ENCODE data around the gene NCMAP. TPM values are rescaled to one million over a fixed set of nuclear protein-coding genes. Genes with fewer than 3 reads are reported as not detected.

Gene NCMAP
- total RNA-seq, 1 donor from 2014 or later: not detected

- no peak overlapping the region for H3K27ac Mint-ChIP-seq
- no peaks in the 10 kb centered on the region for H3K36me3 Mint-ChIP-seq (ENCODE audit: low read depth)
- H3K9me3 Mint-ChIP-seq: no peaks in the 10 kb centered on the region
- intact Hi-C loops (cut with micrococcal nuclease): no loop called here
- DNase-seq (ENCODE audit: low spot score): no peak
- no peak overlapping the region for H3K4me3 Mint-ChIP-seq (ENCODE audit: low read depth)
- H3K4me1 Mint-ChIP-seq (ENCODE audit: low read depth): peaks cover 3% of the 10 kb centered on the region
- peaks cover 16% of the 10 kb centered on the region for H3K27me3 Mint-ChIP-seq (ENCODE audit: low read depth)
Measured at GRCh38 chr1:24564695-24565094, 8.8 kb downstream of the NCMAP start.

GRCh38 chr1:24566236-24566867, 10.5 kb downstream of the NCMAP start:
- H3K27me3 Mint-ChIP-seq (ENCODE audit: low read depth): peaks cover 16% of the 10 kb centered on the region
- intact Hi-C loops (cut with micrococcal nuclease): no loop called here
- no peak overlapping the region for H3K4me3 Mint-ChIP-seq (ENCODE audit: low read depth)
- no peaks in the 10 kb centered on the region for H3K36me3 Mint-ChIP-seq (ENCODE audit: low read depth)
- peaks cover 3% of the 10 kb centered on the region for H3K4me1 Mint-ChIP-seq (ENCODE audit: low read depth)
- H3K9me3 Mint-ChIP-seq: no peaks in the 10 kb centered on the region
- H3K27ac Mint-ChIP-seq: no peak overlapping the region
- no peak for DNase-seq (ENCODE audit: low spot score)

GRCh38 chr1:24567792-24568388, 12.0 kb downstream of the NCMAP start:
- no peak for DNase-seq (ENCODE audit: low spot score)
- Mint-ChIP-seq H3K27ac (no peak overlapping the region), H3K27me3 (ENCODE audit: low read depth) (peaks cover 8% of the 10 kb centered on the region), H3K4me1 (ENCODE audit: low read depth) (peaks cover 3% of the 10 kb centered on the region), H3K36me3 (ENCODE audit: low read depth) (no peaks in the 10 kb centered on the region), H3K9me3 (no peaks in the 10 kb centered on the region), H3K4me3 (ENCODE audit: low read depth) (no peak overlapping the region)
- intact Hi-C loops (cut with micrococcal nuclease): no loop called here

GRCh38 chr1:24568475-24568874, 12.6 kb downstream of the NCMAP start:
- H3K9me3 Mint-ChIP-seq: no peaks in the 10 kb centered on the region
- peaks cover 3% of the 10 kb centered on the region for H3K4me1 Mint-ChIP-seq (ENCODE audit: low read depth)
- H3K27me3 Mint-ChIP-seq (ENCODE audit: low read depth): peaks cover 8% of the 10 kb centered on the region
- H3K4me3 Mint-ChIP-seq (ENCODE audit: low read depth): no peak overlapping the region
- no peaks in the 10 kb centered on the region for H3K36me3 Mint-ChIP-seq (ENCODE audit: low read depth)
- DNase-seq (ENCODE audit: low spot score): no peak
- no peak overlapping the region for H3K27ac Mint-ChIP-seq
- intact Hi-C loops (cut with micrococcal nuclease): no loop called here

GRCh38 chr1:24570265-24571125, 14.6 kb downstream of the NCMAP start:
- Mint-ChIP-seq H3K36me3 (ENCODE audit: low read depth) (no peaks in the 10 kb centered on the region), H3K4me1 (ENCODE audit: low read depth) (peaks cover 3% of the 10 kb centered on the region), H3K4me3 (ENCODE audit: low read depth) (no peak overlapping the region), H3K9me3 (no peaks in the 10 kb centered on the region), H3K27me3 (ENCODE audit: low read depth) (peaks cover 2% of the 10 kb centered on the region), H3K27ac (no peak overlapping the region)
- intact Hi-C loops (cut with micrococcal nuclease): no loop called here
- DNase-seq (ENCODE audit: low spot score): no peak

- Mint-ChIP-seq H3K9me3 (no peaks in the 10 kb centered on the region), H3K36me3 (ENCODE audit: low read depth) (no peaks in the 10 kb centered on the region), H3K4me3 (ENCODE audit: low read depth) (no peak overlapping the region), H3K27me3 (ENCODE audit: low read depth) (no peaks in the 10 kb centered on the region), H3K4me1 (ENCODE audit: low read depth) (no peaks in the 10 kb centered on the region), H3K27ac (no peak overlapping the region)
- no peak for DNase-seq (ENCODE audit: low spot score)
- intact Hi-C loops (cut with micrococcal nuclease): no loop called here
Measured at GRCh38 chr1:24572301-24572700, 16.4 kb downstream of the NCMAP start.

- Mint-ChIP-seq H3K9me3 (no peaks in the 10 kb centered on the region), H3K4me3 (ENCODE audit: low read depth) (no peak overlapping the region), H3K36me3 (ENCODE audit: low read depth) (no peaks in the 10 kb centered on the region), H3K4me1 (ENCODE audit: low read depth) (no peaks in the 10 kb centered on the region), H3K27ac (no peak overlapping the region), H3K27me3 (ENCODE audit: low read depth) (peaks cover 4% of the 10 kb centered on the region)
- intact Hi-C loops (cut with micrococcal nuclease): no loop called here
- no peak for DNase-seq (ENCODE audit: low spot score)
Measured at GRCh38 chr1:24575905-24576587, 20.2 kb downstream of the NCMAP start.

- Mint-ChIP-seq H3K36me3 (ENCODE audit: low read depth) (no peaks in the 10 kb centered on the region), H3K27ac (no peak overlapping the region), H3K9me3 (no peaks in the 10 kb centered on the region), H3K27me3 (ENCODE audit: low read depth) (peaks cover 4% of the 10 kb centered on the region), H3K4me3 (ENCODE audit: low read depth) (no peak overlapping the region), H3K4me1 (ENCODE audit: low read depth) (no peaks in the 10 kb centered on the region)
- no peak for DNase-seq (ENCODE audit: low spot score)
- intact Hi-C loops (cut with micrococcal nuclease): no loop called here
Measured at GRCh38 chr1:24578846-24579245, 23.0 kb downstream of the NCMAP start.

GRCh38 chr1:24580756-24581155, 24.9 kb downstream of the NCMAP start:
- no peaks in the 10 kb centered on the region for H3K36me3 Mint-ChIP-seq (ENCODE audit: low read depth)
- no peak for DNase-seq (ENCODE audit: low spot score)
- no peak overlapping the region for H3K4me3 Mint-ChIP-seq (ENCODE audit: low read depth)
- no peaks in the 10 kb centered on the region for H3K9me3 Mint-ChIP-seq
- intact Hi-C loops (cut with micrococcal nuclease): no loop called here
- peaks cover 10% of the 10 kb centered on the region for H3K27me3 Mint-ChIP-seq (ENCODE audit: low read depth)
- H3K4me1 Mint-ChIP-seq (ENCODE audit: low read depth): no peaks in the 10 kb centered on the region
- no peak overlapping the region for H3K27ac Mint-ChIP-seq

GRCh38 chr1:24584171-24584647, 28.3 kb downstream of the NCMAP start:
- H3K36me3 Mint-ChIP-seq (ENCODE audit: low read depth): no peaks in the 10 kb centered on the region
- H3K27me3 Mint-ChIP-seq (ENCODE audit: low read depth): peaks cover 9% of the 10 kb centered on the region
- intact Hi-C loops (cut with micrococcal nuclease): no loop called here
- H3K4me1 Mint-ChIP-seq (ENCODE audit: low read depth): no peaks in the 10 kb centered on the region
- H3K9me3 Mint-ChIP-seq: no peaks in the 10 kb centered on the region
- H3K27ac Mint-ChIP-seq: no peak overlapping the region
- no peak for DNase-seq (ENCODE audit: low spot score)
- no peak overlapping the region for H3K4me3 Mint-ChIP-seq (ENCODE audit: low read depth)

GRCh38 chr1:24586119-24586518, 30.2 kb downstream of the NCMAP start:
- DNase-seq (ENCODE audit: low spot score): no peak
- intact Hi-C loops (cut with micrococcal nuclease): loop anchor here (2.0 kb wide), 2 partner anchors 45 to 169 kb away; no protein-coding TSS in a partner anchor
- Mint-ChIP-seq H3K4me1 (ENCODE audit: low read depth) (no peaks in the 10 kb centered on the region), H3K27ac (no peak overlapping the region), H3K36me3 (ENCODE audit: low read depth) (no peaks in the 10 kb centered on the region), H3K27me3 (ENCODE audit: low read depth) (peaks cover 6% of the 10 kb centered on the region), H3K9me3 (no peaks in the 10 kb centered on the region), H3K4me3 (ENCODE audit: low read depth) (no peak overlapping the region)

GRCh38 chr1:24586970-24587820, 31.3 kb downstream of the NCMAP start:
- intact Hi-C loops (cut with micrococcal nuclease): loop anchor here (2.0 kb wide), 2 partner anchors 46 to 170 kb away; no protein-coding TSS in a partner anchor
- Mint-ChIP-seq H3K36me3 (ENCODE audit: low read depth) (no peaks in the 10 kb centered on the region), H3K27ac (no peak overlapping the region), H3K4me3 (ENCODE audit: low read depth) (no peak overlapping the region), H3K9me3 (no peaks in the 10 kb centered on the region), H3K4me1 (ENCODE audit: low read depth) (no peaks in the 10 kb centered on the region), H3K27me3 (ENCODE audit: low read depth) (peaks cover 8% of the 10 kb centered on the region)
- peak; percentile 39 for DNase-seq (ENCODE audit: low spot score)

All from activated T-helper 2 cell treated with anti-CD3 and anti-CD28 coated beads, Interferon-gamma antibody, Interleukin-2, Interleukin-4, amounts not matched to agents 10 μg/mL and 5 μg/mL and 100 μg/mL, durations not matched to agents 14 hours and 24 hours and 36 hours (primary cell).